Transverse colon (tissue), 4 donors: Measurements from ENCODE around the gene ZBTB43. TPM values are rescaled to one million over a fixed set of nuclear protein-coding genes. Genes with fewer than 3 reads are reported as not detected.

ENCODE experiments used
- DNase-seq: peaks from one replicate; pipeline ENCODE4 v3.0.0-alpha.2; 2019
- H3K27ac ChIP-seq, 4 donors: fragments of 200-600 bp; sonication (generic); 2 replicates each; pipeline ENCODE4 v1.5.1; 2016 to 2018; ENCODE audit warnings: inconsistent platforms in 4 of 4
- H3K27me3 ChIP-seq: fragments of 200-600 bp; sonication (generic); 2 replicates; pipeline ENCODE4 v1.5.1; 2017; ENCODE audit warnings: inconsistent platforms
- H3K36me3 ChIP-seq, 4 donors: fragments of 200-600 bp; sonication (generic); 2 replicates each; pipeline ENCODE4 v1.5.1; 2017 to 2019; ENCODE audit warnings: inconsistent platforms in 4 of 4
- H3K4me1 ChIP-seq, 4 donors: fragments of 200-600 bp; sonication (generic); 2 replicates each; pipeline ENCODE4 v1.5.1; 2017 to 2020; ENCODE audit warnings: inconsistent platforms in 4 of 4
- H3K4me3 ChIP-seq, 4 donors: fragments of 200-600 bp; sonication (generic); 1 replicate in 1 of 4; 2 replicates in 3 of 4; pipeline versions ENCODE4 v1.5.1 to v1.6.1; 2017 to 2019; ENCODE audit warnings: inconsistent platforms in 4 of 4
- H3K9me3 ChIP-seq, 2 donors: fragments of 200-600 bp; sonication (generic); 2 replicates each; pipeline ENCODE4 v1.5.1; 2017 to 2019; ENCODE audit warnings: inconsistent platforms in 2 of 2
- CTCF ChIP-seq, 5 experiments: fragments of 200-600 bp in 3 of 5; fragments of 450-650 bp in 2 of 5; sonication (generic) in 3 of 5; IDR thresholded peaks; 1 replicate in 2 of 5; 2 replicates in 3 of 5; pipeline ENCODE4 v1.5.1; 2016 to 2017; ENCODE audit warnings: antibody characterized with exemption in 5 of 5, inconsistent platforms in 3 of 5, mild to moderate bottlenecking in 2 of 5, moderate library complexity in 1 of 5
- EP300 ChIP-seq: sonication (generic); formaldehyde crosslinking; IDR thresholded peaks from one replicate; pipeline ENCODE4 v1.6.1; 2017; ENCODE audit warnings: antibody characterized with exemption, low read depth
- POLR2A ChIP-seq: fragments of 450-650 bp; IDR thresholded peaks from one replicate; pipeline ENCODE4 v1.6.1; 2016; ENCODE audit warnings: antibody characterized with exemption, mild to moderate bottlenecking, moderate library complexity
- POLR2AphosphoS5 ChIP-seq, 3 donors: sonication (generic); formaldehyde crosslinking; IDR thresholded peaks; one replicate each; pipeline ENCODE4 v1.6.1; 2016; ENCODE audit warnings: antibody characterized with exemption in 3 of 3
- WGBS, 2 donors: methylation state at CpG; one replicate each; pipeline ENCODE4 v1.1.5; 2018; ENCODE audit warnings: low coverage in 1 of 2; 5-methylcytosine and 5-hydroxymethylcytosine counted together
- in situ Hi-C, 4 donors: fragments of 200-750 bp; cut with MboI; loops; one replicate each; pipeline versions ENCODE4 v1.15.0 to v1.15.1; 2017; ENCODE audit warnings: low sequenced_read_pairs in 3 of 4, low pct_ligation_motif_present in 1 of 4, low pct_unique_long_range_greater_than_20kb in 1 of 4
- intact Hi-C: fragments of 100-400 bp; cut with DNase I; formaldehyde crosslinking; loops from one replicate; pipeline ENCODE4 v1.15.1; 2023; ENCODE audit warnings: low total_unique reads
- total RNA-seq, 4 donors: library from RNA; depleted of rRNA; stranded (reverse); fragments of >200 nt; gene quantifications; one replicate each; pipeline ENCODE4 v1.1.0, GENCODE V29; 2016

ZBTB43 gene
- total RNA-seq, 4 donors from 2014 or later = 5.0 to 19.5 (median 16.6) TPM

- intact Hi-C loops (no loop called here), in situ Hi-C loops (no loop called here)
- TF ChIP-seq POLR2AphosphoS5 (IDR thresholded peaks at IDR 0.05) = no peak
- H3K4me3 ChIP-seq = no peak overlapping the region
- H3K9me3 ChIP-seq = no peaks in the 10 kb centered on the region
- H3K27ac ChIP-seq = no peak overlapping the region
- H3K4me1 ChIP-seq = peaks cover 0 to 13% (median 7%) of the 10 kb centered on the region in 4 donors
- WGBS, 2 donors = 74 to 87% methylated on average over 3 to 7 of the region's 7 CpGs
- H3K27me3 ChIP-seq = peaks cover 89% of the 10 kb centered on the region
- no peaks in the 10 kb centered on the region for H3K36me3 ChIP-seq
- no peak for DNase-seq
Observed at GRCh38 chr9:126758916-126759585, 45.8 kb upstream of the ZBTB43 start.

GRCh38 chr9:126761274-126761673 lies 43.6 kb upstream of the ZBTB43 start:
- intact Hi-C loops (no loop called here), in situ Hi-C loops (no loop called here)
- H3K4me3 ChIP-seq = no peak overlapping the region
- 53 to 54% methylated on average over 5 to 8 of the region's 8 CpGs for WGBS, 2 donors
- H3K27me3 ChIP-seq = peaks cover 99% of the 10 kb centered on the region
- H3K4me1 ChIP-seq = no peaks in the 10 kb centered on the region
- no peaks in the 10 kb centered on the region for H3K36me3 ChIP-seq
- no peak for TF ChIP-seq POLR2AphosphoS5 (IDR thresholded peaks at IDR 0.05)
- TF ChIP-seq POLR2A = no peak
- no peak for TF ChIP-seq EP300
- no peak for TF ChIP-seq CTCF (IDR thresholded peaks at IDR 0.05)
- H3K27ac ChIP-seq = no peak overlapping the region
- no peak for DNase-seq
- H3K9me3 ChIP-seq = no peaks in the 10 kb centered on the region

- no peaks in the 10 kb centered on the region for H3K4me1 ChIP-seq
- H3K36me3 ChIP-seq = no peaks in the 10 kb centered on the region
- in situ Hi-C loops (no loop called here), intact Hi-C loops (no loop called here)
- no peak overlapping the region for H3K27ac ChIP-seq
- WGBS, 2 donors = 0 to 71% methylated on average over 1 to 7 of the region's 7 CpGs
- H3K27me3 ChIP-seq = peaks cover 97% of the 10 kb centered on the region
- no peak for DNase-seq
- H3K9me3 ChIP-seq = no peaks in the 10 kb centered on the region
- TF ChIP-seq POLR2A (no peak), EP300 (no peak), POLR2AphosphoS5 (IDR thresholded peaks at IDR 0.05) (no peak), CTCF (IDR thresholded peaks at IDR 0.05) (no peak)
- no peak overlapping the region for H3K4me3 ChIP-seq
Observed at GRCh38 chr9:126763130-126763764, 41.6 kb upstream of the ZBTB43 start.

- intact Hi-C loops = loop anchor here (10.0 kb wide), 1 partner anchor 158 kb away; the partner anchor contains the start of gene LMX1B
- H3K27ac ChIP-seq = no peak overlapping the region
- in situ Hi-C loops = loop anchor here in 3 of 4 donors (5.0 to 10.0 kb wide), 3 partner anchors 61 to 68 kb away; no protein-coding TSS in a partner anchor
- no peak overlapping the region for H3K4me3 ChIP-seq
- no peaks in the 10 kb centered on the region for H3K36me3 ChIP-seq
- no peak for DNase-seq
- 23 to 49% methylated on average over 2 to 14 of the region's 14 CpGs for WGBS, 2 donors
- TF ChIP-seq EP300 (no peak), CTCF (IDR thresholded peaks at IDR 0.05) (peak; percentile 15 to 43 (median 37)), POLR2AphosphoS5 (IDR thresholded peaks at IDR 0.05) (no peak)
- no peaks in the 10 kb centered on the region for H3K4me1 ChIP-seq
- peaks cover 97% of the 10 kb centered on the region for H3K27me3 ChIP-seq
- no peaks in the 10 kb centered on the region for H3K9me3 ChIP-seq
Observed at GRCh38 chr9:126773004-126773607, 31.7 kb upstream of the ZBTB43 start.
